ENCODE measurements around the gene B3GALNT2. TPM values are rescaled to one million over a fixed set of nuclear protein-coding genes. Genes with fewer than 3 reads are reported as not detected.
"Not testable (repeated sequence)": the region's sequence is repeated elsewhere in the genome, so short reads cannot be mapped to it uniquely, and the experiment has no call there.

Gene B3GALNT2
- 10 to 100 TPM in 1 of 4 donors, 1 to 10 TPM in 3; 2.7 to 17.3 (median 5.5) TPM for polyA plus RNA-seq
- long read RNA-seq, donor 1 = 0 reads
- long read RNA-seq, donor 2, partial matches to known transcripts = 0 of 1 reads
- long read RNA-seq, donor 2, other reads (novel, unspliced or antisense) = 0 of 1 reads
- long read RNA-seq, donor 3, partial matches to known transcripts = 0 of 2 reads
- long read RNA-seq, donor 3, other reads (novel, unspliced or antisense) = 0 of 2 reads
- long read RNA-seq, donor 4 = 0 reads
- long read RNA-seq, donor 5 = 0 reads
- long read RNA-seq, donor 6 = 0 reads
- long read RNA-seq, donor 7 = 0 reads
- long read RNA-seq, donor 8, partial matches to known transcripts = 0 of 1 reads
- long read RNA-seq, donor 8, other reads (novel, unspliced or antisense) = 0 of 1 reads
- long read RNA-seq, donor 9 = 0 reads
- long read RNA-seq, donor 10, partial matches to known transcripts = 0 of 1 reads
- long read RNA-seq, donor 10, other reads (novel, unspliced or antisense) = 0 of 1 reads

DNA sequence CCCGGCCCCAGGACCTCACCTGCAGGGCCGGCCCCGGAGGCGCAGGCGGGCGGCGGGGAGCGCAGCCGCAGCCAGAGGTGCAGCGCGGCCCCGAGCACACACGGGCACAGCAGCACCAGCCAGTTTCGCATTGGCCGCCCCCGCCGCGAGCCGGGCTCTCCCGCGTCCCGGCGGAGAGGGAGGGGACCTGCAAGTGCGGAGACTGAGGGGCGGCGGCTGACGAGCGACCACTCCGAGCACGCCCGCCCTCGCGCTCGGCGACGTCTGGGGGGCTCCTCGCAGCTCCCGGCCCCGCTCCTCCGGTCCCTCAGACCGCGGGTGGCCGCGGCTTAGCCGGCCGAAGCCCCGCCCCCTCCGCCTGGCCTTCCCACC, at the start of gene B3GALNT2:
Gene B3GALNT2, minus strand, starts transcription at position 331 of the 372 bp plus-strand sequence. Its CDS starts 200 bp downstream, at position 131.
- 0 to 1% (median 0%) methylated on average over 12 to 48 of the region's 48 CpGs for WGBS, 3 donors
- DNase-seq (no peak), FAIRE-seq (no peak)
- Histone ChIP-seq H3K27me3 (ENCODE audit: control insufficient read depth in 3 of 3, insufficient read depth in 3 of 3, low read length in 3 of 3) (no peaks in the 10 kb centered on the region), H3K27ac (ENCODE audit: low read depth in 1 of 3, low read length in 2 of 3) (peak within 1 kb of the TSS; percentile 91 to 98 (median 92)), H3K4me1 (ENCODE audit: control insufficient read depth in 3 of 3, insufficient read depth in 2 of 3, low read depth in 1 of 3, low read length in 2 of 3) (peaks cover 0 to 7% (median 3%) of the 10 kb centered on the region in 3 donors), H3K4me3 (ENCODE audit: low read depth in 1 of 3, low read length in 3 of 3) (peak within 1 kb of the TSS; percentile 72 to 84 (median 82)), H3K9me3 (ENCODE audit: control insufficient read depth in 2 of 2, insufficient read depth in 1 of 2, low read depth in 1 of 2, low read length in 1 of 2) (no peaks in the 10 kb centered on the region), H3K36me3 (ENCODE audit: control insufficient read depth in 3 of 3, insufficient read depth in 2 of 3, low read depth in 1 of 3, low read length in 3 of 3) (peaks cover 0 to 3% (median 0%) of the 10 kb centered on the region in 3 donors)

DNA sequence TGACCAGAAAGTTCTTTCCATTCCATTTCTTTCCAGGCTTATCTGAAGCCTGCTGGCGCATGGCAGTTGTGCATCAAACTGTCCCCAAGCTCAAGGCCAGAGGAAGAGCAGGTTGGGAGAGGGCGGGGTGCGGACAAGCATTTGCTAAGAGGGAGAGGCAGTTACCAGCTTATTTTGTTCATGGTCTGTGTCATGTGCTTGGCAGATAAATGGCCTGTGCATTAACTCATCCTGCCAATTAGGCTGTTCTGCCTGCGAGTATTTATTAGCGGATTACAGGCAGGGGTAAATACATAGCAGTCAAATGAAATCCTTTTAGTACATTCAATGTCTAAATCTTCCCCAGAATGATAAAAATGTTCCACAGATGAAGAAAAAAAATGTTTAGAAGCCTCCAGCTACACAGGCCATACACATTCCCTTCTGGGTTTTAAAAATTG, 48.9 kb upstream of the B3GALNT2 start:
- H3K36me3 ChIP-seq (ENCODE audit: control insufficient read depth in 3 of 3, insufficient read depth in 2 of 3, low read depth in 1 of 3, low read length in 3 of 3) = peaks cover 0 to 5% (median 0%) of the 10 kb centered on the region in 3 donors
- no peaks in the 10 kb centered on the region for H3K4me1 ChIP-seq (ENCODE audit: control insufficient read depth in 3 of 3, insufficient read depth in 2 of 3, low read depth in 1 of 3, low read length in 2 of 3)
- FAIRE-seq (no peak), DNase-seq (no peak)
- H3K4me3 ChIP-seq (ENCODE audit: low read depth in 1 of 3, low read length in 3 of 3) = no peak overlapping the region
- H3K27me3 ChIP-seq (ENCODE audit: control insufficient read depth in 3 of 3, insufficient read depth in 3 of 3, low read length in 3 of 3) = no peaks in the 10 kb centered on the region
- H3K27ac ChIP-seq (ENCODE audit: low read depth in 1 of 3, low read length in 2 of 3) = no peak overlapping the region
- peaks cover 0 to 5% of the 10 kb centered on the region in 2 donors for H3K9me3 ChIP-seq (ENCODE audit: control insufficient read depth in 2 of 2, insufficient read depth in 1 of 2, low read depth in 1 of 2, low read length in 1 of 2)
- WGBS, 3 donors = 82 to 94% (median 93%) methylated on average over 5 of the region's 5 CpGs

GRCh38 chr1:235552146-235552716, 48.0 kb upstream of the B3GALNT2 start:
- Histone ChIP-seq H3K27ac (ENCODE audit: low read depth in 1 of 3, low read length in 2 of 3) (no peak overlapping the region), H3K36me3 (ENCODE audit: control insufficient read depth in 3 of 3, insufficient read depth in 2 of 3, low read depth in 1 of 3, low read length in 3 of 3) (peaks cover 0 to 5% (median 0%) of the 10 kb centered on the region in 3 donors), H3K9me3 (ENCODE audit: control insufficient read depth in 2 of 2, insufficient read depth in 1 of 2, low read depth in 1 of 2, low read length in 1 of 2) (peaks cover 0 to 5% of the 10 kb centered on the region in 2 donors), H3K4me3 (ENCODE audit: low read depth in 1 of 3, low read length in 3 of 3) (no peak overlapping the region), H3K27me3 (ENCODE audit: control insufficient read depth in 3 of 3, insufficient read depth in 3 of 3, low read length in 3 of 3) (no peaks in the 10 kb centered on the region), H3K4me1 (ENCODE audit: control insufficient read depth in 3 of 3, insufficient read depth in 2 of 3, low read depth in 1 of 3, low read length in 2 of 3) (no peaks in the 10 kb centered on the region)
- 85 to 91% (median 86%) methylated on average over 10 of the region's 10 CpGs for WGBS, 3 donors
- DNase-seq (no peak), FAIRE-seq (no peak)

DNA sequence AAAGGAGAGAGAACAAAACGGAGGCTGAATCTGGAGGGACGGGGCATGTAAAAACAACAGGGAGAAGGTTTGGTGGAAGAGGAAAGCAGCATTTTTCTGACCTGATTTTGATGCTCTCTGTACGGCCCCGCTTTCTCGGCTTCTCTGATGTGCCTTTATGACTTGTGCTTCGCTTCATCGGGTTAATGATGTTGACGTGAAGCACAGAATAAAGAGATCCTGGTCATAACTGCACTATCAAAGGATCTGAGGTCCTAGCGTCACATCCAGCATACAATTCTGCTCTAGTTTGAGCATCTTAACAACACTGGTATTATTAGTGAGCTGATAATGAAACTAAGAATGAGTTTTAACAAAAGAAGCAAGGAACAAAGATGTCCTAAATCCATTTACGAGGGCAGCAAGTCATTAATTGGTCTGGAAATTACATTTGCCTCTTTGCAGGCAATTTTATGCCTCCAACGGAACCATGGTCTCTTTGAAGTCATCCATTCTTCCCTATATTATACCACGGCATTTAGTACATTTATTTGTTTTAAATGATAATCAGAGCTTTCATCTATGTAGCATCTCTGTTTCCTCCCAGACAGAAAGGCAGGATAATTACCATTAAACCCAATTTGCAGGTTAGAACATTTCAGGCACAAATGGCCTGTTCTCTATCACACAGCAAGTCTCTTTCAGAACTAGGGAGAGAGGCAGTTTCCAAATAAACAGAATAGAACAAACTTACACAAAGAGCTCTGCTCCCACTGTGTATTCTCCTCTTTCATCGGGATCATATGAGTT, 45.3 kb upstream of the B3GALNT2 start:
- H3K27ac ChIP-seq (ENCODE audit: low read depth in 1 of 3, low read length in 2 of 3) = no peak overlapping the region
- DNase-seq (no peak), FAIRE-seq (no peak)
- no peak overlapping the region for H3K4me3 ChIP-seq (ENCODE audit: low read depth in 1 of 3, low read length in 3 of 3)
- H3K27me3 ChIP-seq (ENCODE audit: control insufficient read depth in 3 of 3, insufficient read depth in 3 of 3, low read length in 3 of 3) = peaks cover 0 to 2% (median 0%) of the 10 kb centered on the region in 3 donors
- WGBS, 3 donors = 78 to 80% (median 80%) methylated on average over 13 of the region's 13 CpGs
- H3K9me3 ChIP-seq (ENCODE audit: control insufficient read depth in 2 of 2, insufficient read depth in 1 of 2, low read depth in 1 of 2, low read length in 1 of 2) = peaks cover 0 to 5% of the 10 kb centered on the region in 2 donors
- peaks cover 0 to 5% (median 0%) of the 10 kb centered on the region in 3 donors for H3K36me3 ChIP-seq (ENCODE audit: control insufficient read depth in 3 of 3, insufficient read depth in 2 of 3, low read depth in 1 of 3, low read length in 3 of 3)
- H3K4me1 ChIP-seq (ENCODE audit: control insufficient read depth in 3 of 3, insufficient read depth in 2 of 3, low read depth in 1 of 3, low read length in 2 of 3) = no peaks in the 10 kb centered on the region

- DNase-seq = not testable (repeated sequence)
Observed at GRCh38 chr1:235546369-235547155, 42.3 kb upstream of the B3GALNT2 start.

DNA sequence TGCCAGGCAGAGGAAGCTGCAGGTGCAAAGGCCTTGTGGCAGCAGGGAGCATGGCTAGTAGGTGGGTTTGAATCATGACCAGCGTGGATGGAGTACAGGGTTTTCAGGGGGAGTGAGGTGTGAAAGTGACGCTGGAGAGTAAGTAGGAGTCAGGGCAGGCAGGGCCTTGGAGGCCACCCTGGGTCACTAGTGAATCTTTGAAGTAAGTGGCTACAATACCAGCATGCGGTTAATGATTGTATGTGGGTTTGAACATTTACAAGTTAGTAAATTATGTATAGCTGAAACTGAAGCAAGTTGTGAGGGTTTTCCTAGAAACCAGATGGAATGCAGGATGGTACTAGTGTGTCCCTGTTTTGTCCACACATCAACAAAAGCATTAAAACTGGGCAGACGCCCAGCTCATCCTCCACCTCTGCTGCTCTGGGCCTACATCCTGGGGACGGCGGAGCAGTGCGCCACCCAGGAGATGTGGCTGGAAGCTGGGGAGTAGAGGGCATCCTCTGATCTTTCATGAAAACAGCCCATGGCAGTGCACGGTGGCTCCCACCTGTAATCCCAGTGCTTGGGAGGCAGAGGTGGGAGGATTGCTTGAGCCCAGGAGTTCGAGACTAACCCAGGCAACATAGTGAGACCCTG, 41.2 kb upstream of the B3GALNT2 start:
- DNase-seq (no peak), FAIRE-seq (no peak)
- 87 to 89% (median 88%) methylated on average over 9 of the region's 9 CpGs for WGBS, 3 donors
- Histone ChIP-seq H3K27ac (ENCODE audit: low read depth in 1 of 3, low read length in 2 of 3) (no peak overlapping the region), H3K4me1 (ENCODE audit: control insufficient read depth in 3 of 3, insufficient read depth in 2 of 3, low read depth in 1 of 3, low read length in 2 of 3) (no peaks in the 10 kb centered on the region), H3K36me3 (ENCODE audit: control insufficient read depth in 3 of 3, insufficient read depth in 2 of 3, low read depth in 1 of 3, low read length in 3 of 3) (no peaks in the 10 kb centered on the region), H3K27me3 (ENCODE audit: control insufficient read depth in 3 of 3, insufficient read depth in 3 of 3, low read length in 3 of 3) (peaks cover 0 to 2% (median 0%) of the 10 kb centered on the region in 3 donors), H3K4me3 (ENCODE audit: low read depth in 1 of 3, low read length in 3 of 3) (no peak overlapping the region), H3K9me3 (ENCODE audit: control insufficient read depth in 2 of 2, insufficient read depth in 1 of 2, low read depth in 1 of 2, low read length in 1 of 2) (no peaks in the 10 kb centered on the region)

More at GRCh38 chr1:235546369-235547155, 42.3 kb upstream of the B3GALNT2 start:
- H3K27ac ChIP-seq (ENCODE audit: low read depth in 1 of 3, low read length in 2 of 3); FAIRE-seq; H3K27me3 ChIP-seq (ENCODE audit: control insufficient read depth in 3 of 3, insufficient read depth in 3 of 3, low read length in 3 of 3); H3K4me1 ChIP-seq (ENCODE audit: control insufficient read depth in 3 of 3, insufficient read depth in 2 of 3, low read depth in 1 of 3, low read length in 2 of 3); H3K4me3 ChIP-seq (ENCODE audit: low read depth in 1 of 3, low read length in 3 of 3); H3K9me3 ChIP-seq (ENCODE audit: control insufficient read depth in 2 of 2, insufficient read depth in 1 of 2, low read depth in 1 of 2, low read length in 1 of 2); H3K36me3 ChIP-seq (ENCODE audit: control insufficient read depth in 3 of 3, insufficient read depth in 2 of 3, low read depth in 1 of 3, low read length in 3 of 3): not testable (repeated sequence)
- WGBS, 3 donors = 51 to 63% (median 63%) methylated on average over 10 of the region's 10 CpGs

DNA sequence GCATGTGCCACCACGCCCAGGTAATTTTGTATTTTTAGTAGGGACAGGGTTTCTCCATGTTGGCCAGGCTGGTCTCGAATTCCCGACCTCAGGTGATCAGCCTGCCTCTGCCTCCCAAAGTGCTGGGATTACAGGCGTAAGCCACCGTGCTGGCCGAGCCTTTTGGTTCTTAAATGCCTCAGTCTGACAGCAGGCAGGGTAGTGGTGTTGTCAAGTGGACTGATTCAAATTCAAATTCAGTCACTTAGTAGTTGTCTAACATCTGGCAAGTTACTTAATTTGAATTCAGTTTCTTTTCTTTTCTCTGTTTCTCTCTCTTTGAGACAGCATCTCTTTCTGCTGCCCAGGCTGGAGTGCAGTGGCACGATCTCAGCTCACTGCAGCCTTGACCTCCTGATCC, 38.6 kb upstream of the B3GALNT2 start:
- not testable (repeated sequence) for FAIRE-seq
- 78 to 85% (median 81%) methylated on average over 7 of the region's 7 CpGs for WGBS, 3 donors

More for the DNA sequence above, 38.6 kb upstream of the B3GALNT2 start:
- not testable (repeated sequence) for DNase-seq; H3K36me3 ChIP-seq (ENCODE audit: control insufficient read depth in 3 of 3, insufficient read depth in 2 of 3, low read depth in 1 of 3, low read length in 3 of 3); H3K9me3 ChIP-seq (ENCODE audit: control insufficient read depth in 2 of 2, insufficient read depth in 1 of 2, low read depth in 1 of 2, low read length in 1 of 2); H3K27me3 ChIP-seq (ENCODE audit: control insufficient read depth in 3 of 3, insufficient read depth in 3 of 3, low read length in 3 of 3); H3K27ac ChIP-seq (ENCODE audit: low read depth in 1 of 3, low read length in 2 of 3); H3K4me3 ChIP-seq (ENCODE audit: low read depth in 1 of 3, low read length in 3 of 3); H3K4me1 ChIP-seq (ENCODE audit: control insufficient read depth in 3 of 3, insufficient read depth in 2 of 3, low read depth in 1 of 3, low read length in 2 of 3)
